HG02938 (cell line): ENCODE results near the gene ENPP7.
"Not testable (repeated sequence)": the region's sequence is repeated elsewhere in the genome, so short reads cannot be mapped to it uniquely, and the experiment has no call there.

Experiments used
- ATAC-seq: cut with Tn5 transposase; IDR thresholded peaks from one replicate; pipeline ENCODE4 v1.9.1; 2021; ENCODE audit warnings: mild to moderate bottlenecking, moderate library complexity; ENCODE audit not compliant: unreplicated experiment

Gene ENPP7

DNA sequence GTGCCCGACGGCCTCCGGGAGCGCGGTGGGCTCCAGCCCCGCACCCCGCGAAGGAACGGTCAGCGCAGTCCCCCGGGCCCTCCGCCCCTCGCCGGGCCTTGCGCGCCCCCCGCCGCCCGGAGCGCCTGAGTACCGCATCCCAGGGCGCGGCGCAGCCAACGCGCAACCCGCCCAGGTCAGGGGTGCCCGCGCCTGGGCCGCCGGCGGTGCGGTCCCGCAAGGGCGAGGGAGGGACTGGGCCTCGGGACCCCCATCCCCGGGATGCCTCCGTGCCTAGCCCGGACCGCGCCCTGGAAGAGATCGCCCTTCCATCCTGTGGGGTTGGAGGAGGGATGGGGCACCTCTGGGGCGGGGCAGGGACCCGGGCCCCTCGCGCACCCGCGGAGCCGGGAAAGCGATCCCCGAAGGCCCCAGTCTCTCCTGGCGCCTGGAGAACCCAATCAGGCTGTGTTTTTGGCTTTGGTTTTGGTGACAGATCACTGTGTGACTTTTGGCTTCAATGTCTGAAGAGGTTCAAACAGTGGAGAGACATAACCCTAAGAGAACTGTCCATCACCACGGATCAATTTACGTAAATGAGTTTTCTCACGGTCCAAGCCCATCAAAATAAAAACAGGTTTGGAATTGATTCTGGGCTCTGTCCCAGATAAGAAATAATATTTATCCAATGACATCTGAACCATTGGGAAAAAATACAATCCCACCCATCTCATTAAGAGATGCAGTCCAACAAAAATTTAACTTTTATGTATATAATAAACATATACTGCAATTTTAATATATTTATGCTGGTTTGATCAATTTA is 17.8 kb downstream of the ENPP7 start:
- no peak for ATAC-seq

DNA sequence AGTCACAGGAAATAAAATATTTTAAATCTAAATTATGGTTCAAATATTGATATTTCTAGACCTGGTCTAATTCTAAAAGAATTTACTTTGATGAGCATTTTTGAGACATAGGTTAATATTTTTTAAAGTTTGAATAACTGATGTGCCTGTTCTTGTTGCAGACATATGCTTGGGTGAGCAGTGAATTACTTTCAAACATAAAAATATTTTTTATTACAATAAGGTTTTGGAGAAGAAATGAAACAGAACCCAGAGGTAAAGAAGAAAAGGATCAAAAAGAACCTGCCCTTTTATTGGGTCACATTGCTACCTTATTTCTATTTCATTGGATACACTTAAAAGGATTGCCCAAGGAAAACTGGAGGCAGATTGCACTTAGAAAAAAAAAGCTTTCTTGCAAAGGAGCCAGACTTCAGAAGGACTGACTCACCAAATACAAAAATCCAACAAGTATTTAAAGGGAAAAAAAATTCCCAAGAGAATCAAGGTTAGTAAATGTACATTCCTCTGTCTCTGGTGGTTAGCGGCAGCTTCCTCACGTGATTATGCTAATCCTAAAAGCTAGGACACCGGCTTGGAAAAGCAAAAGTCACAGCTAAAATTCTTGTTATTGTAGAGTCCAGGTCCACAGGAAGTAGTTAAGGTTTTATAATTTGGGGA is 18.5 kb downstream of the ENPP7 start:
- no peak for ATAC-seq

DNA sequence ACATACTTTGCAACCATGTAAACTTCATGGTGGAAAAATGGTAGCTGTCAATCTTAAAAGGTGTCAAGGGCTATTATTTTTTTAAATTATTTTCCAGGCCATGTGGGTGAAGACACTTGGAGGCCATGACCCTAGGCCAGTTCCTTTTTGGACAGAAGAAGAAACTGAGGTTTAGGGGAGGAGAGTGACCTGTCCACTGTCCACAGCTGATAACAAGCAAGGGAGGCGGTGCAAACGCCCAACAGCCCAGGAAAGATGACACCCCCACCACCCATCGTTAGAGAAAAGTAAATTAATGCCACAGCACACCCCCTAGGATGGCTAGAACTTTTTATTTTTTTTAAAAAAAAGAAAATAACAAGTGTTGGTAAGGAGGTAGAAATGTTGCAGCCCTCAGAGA is 19.2 kb downstream of the ENPP7 start:
- no peak for ATAC-seq

DNA sequence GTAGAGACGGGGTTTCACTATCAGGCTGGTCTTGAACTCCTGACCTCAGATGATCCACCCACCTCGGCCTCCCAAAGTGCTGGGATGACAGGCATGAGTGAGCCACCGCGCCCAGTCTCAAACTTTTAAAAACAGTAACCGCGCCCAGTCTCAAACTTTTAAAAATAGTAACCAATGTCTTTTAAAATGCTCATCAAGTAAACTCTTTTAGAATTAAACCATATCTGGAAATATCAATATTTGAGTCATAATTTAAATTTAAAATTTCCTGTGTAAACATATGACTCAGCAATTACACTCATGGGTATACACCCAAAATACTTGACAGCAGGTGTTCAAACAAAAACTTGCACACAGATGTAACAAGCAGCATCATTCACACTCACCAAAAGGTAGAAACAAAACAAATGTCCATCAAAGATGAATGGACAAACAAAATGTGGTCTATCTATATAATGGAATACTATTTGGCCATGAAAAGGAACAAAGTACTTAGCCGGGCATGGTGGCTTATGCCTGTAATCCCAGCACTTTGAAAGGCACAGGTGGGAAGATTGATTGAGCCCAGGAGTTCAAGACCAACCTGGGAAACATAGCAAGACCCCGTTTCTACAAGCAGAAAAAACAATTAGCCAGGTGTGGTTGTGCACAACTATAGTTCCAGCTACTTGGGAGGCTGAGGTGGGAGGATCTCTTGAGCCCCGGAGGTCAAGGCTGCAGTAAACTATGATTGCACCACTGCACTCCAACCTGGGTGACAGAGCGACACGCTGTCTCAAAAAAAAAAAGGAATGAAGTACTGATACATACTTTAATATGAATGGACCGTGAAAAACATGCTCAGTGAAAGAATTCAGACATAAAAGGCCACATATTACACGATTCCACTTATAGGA is 20.2 kb downstream of the ENPP7 start:
- no peak for ATAC-seq

DNA sequence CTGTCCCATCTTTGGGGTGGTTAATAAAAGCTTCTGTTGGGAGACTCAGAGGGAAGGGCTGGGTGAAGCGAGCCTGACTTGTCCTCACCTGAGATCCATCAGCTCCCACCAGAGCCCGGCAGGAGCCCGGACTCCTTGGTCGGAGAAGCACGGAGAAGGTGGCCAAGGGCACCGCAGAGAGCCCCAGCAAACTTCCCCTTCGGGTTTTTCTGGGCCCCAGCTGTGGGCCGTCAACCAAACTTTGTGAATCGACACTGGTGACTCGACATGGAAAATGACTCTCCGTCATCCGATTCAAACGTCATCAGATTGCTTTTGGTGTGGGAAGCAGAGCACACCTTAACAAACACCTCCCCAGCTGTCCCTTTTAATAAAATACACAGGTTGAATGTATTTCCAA is 21.4 kb downstream of the ENPP7 start:
- ATAC-seq: no peak

DNA sequence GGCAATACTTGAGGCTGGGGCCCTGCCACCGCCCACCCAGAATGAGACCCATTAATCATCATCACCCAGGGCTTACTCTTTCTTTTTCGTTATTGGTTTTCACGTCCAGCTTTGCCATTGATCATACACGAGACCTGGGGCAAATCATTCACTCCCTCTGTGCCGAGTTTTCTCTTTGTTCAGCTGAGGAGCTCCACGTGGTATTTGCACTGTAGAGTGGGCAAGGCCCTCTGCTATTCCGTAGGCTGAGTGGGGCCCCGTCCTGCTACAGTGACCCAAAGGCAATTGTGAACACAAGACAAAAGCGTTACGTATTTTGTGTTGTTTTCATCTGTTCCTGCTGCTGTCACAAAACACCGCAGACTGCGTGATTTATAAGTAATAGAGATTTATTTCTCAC is 23.6 kb downstream of the ENPP7 start:
- ATAC-seq: no peak

DNA sequence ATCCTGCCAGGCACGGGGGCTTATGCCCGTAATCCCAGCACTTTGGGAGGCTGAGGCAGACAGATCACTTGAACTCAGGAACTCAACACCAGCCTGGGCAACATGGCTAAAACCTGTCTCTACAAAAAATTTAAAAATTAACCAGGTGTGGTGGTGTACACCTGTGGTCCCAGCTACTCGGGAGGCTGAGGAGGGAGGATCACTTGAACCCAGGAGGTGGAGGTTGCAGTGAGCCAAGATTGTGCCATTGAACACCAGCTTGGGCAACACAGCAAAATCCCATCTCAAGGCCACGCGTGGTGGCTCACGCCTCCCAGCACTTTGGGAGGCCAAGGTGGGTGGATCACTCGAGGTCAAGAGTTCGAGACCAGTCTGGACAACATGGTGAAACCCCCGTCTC is 24.2 kb downstream of the ENPP7 start:
- ATAC-seq: not testable (repeated sequence)

DNA sequence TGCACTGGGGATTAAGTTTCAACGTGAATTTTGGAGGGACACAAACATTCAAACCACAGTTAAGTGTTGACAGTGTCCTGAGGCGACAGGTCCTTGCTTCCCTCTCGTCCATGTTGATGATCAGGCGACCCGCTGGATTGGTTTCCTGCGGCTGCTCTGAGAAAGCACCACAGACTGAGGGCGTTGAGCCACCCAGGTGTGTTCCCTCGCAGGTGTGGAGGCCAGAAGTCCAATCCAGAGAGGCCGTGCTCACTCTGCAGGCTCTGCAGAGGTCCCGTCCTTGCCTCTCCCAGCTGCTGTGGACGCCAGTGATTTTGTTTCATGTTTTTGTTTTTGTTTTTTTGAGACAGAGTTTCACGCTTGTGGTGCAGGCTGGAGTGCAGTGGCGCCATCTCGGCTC is 24.8 kb downstream of the ENPP7 start:
- ATAC-seq: no peak

DNA sequence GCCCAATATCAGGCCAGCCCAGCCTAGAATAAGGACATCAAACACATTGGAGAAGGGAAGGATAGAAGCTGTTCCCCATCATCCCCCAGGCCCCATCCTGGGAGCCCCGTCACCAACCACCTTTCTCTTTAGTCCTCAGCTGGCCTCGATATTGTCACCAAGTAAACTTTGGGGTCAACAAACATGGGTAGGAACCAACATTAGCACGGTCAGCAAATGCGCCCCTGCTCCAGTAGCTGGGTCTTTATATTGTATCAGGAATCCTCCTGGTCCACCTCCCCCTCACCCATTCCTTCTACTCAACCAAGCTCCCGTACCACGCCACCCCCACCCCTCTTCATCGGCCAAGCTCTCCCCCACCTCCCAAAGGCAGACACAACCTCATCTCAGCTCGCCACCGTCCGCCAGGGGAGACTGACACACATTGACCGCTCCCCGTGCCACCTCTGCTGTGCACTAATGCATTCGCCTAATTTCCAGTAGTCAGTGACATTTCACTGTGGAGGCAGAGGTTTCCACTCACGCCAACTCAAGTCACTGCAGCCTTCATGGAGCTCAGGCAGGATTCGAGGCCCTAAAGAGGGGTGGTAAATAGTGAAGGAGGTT is 26.5 kb downstream of the ENPP7 start:
- no peak for ATAC-seq

DNA sequence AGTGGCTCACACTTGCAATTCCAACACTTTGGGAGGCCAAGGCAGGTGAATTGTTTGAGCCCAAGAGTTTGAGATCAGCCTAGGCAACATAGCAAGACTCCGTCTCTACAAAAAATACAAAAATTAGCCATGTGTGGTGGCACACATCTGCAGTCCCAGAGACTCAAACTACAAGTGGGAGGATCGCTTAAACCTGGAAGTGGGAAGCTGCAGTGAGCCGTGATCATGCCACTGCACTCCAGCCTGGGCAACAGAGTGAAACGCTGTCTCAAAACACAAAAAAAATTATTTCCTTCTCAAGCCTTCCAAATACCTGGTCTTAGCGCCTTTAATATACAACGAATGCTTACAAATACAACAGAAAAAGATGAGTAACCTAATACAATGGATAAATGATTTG is 27.5 kb downstream of the ENPP7 start:
- ATAC-seq: no peak

DNA sequence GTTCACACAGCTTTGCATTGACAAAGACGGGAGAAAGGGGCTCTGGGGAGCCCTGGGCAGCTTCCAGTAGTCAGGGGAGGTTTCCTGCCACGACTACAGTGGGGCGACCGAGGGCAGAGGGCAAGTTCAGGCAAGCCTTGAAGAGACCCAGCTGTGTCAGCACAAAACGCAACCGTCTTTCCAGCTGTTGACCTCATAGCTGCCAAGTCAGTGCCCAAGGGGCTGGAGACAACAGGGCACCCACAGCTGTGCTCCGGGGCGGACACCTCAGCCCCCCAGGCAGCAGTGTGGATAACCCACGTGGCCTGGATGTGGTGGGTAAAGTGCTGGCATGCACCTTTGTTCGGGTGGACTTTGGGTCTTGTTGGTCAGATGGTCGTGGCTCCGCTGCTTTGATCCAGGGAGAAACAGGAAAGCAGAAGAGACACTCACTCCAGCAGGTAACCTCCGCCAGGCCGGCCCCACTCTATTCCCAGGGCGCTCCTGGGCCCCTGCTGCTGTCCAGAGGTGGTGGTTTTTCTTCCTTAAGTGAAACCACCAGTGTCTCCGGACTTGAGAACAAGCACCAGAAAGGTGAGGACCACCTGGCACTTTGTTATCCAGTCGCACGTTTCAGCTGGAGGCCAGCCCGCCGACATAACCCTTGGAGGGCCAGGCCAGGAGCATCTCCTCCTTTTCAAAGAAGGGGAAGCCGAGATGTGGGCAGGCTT is 29.6 kb downstream of the ENPP7 start:
- ATAC-seq: no peak

DNA sequence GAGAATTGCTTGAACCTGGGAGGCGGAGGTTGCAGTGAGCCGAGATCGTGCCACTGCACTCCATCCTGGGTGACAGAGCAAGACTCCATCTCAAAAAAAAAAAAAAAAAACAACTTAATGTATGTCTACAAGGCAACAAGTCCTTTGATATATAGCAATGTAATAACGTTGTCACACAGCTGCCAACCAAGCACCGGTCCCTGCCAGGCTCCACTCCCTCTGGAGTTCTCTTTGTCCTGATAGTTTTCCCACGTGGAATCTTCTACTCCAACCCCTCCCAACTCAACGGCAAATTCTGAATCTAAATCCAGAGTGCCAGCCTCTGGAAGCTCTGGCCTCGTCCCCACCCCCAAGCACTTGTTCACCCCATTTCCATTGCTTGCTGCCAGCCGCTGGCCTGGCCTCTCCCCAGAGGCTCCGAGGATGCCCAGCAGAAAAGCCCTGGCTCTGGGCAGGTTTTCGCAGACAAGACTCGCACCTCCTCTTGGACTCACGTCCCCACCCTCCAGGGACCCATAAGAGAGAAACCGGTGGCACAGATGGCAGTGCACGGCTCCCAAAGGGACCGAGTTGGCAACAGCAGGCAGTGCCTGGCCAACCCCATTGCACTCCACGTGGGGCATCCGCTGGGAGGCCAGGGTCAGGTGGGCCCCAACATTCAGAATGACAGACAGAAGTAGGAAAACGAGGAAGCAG is 31.3 kb downstream of the ENPP7 start:
- no peak for ATAC-seq

DNA sequence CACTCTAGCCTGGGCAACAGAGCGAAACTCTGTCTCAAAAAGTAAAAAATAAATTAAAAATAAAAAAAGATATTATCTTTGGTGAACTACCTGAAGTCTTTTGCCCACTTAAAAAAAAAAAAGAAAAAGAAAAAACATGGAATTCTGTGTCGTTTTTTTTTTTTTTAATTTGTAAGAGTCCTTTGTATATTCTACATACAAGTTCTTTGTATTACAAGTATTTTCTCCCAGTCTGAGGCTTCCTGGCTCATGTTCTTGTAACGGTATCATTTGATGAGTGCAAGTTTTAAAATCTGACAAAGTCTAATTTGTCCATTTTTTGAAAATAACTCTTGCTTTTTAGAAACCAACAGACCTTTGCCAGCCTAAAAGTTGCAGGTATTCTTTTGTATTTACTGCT is 35.0 kb downstream of the ENPP7 start:
- ATAC-seq: no peak

DNA sequence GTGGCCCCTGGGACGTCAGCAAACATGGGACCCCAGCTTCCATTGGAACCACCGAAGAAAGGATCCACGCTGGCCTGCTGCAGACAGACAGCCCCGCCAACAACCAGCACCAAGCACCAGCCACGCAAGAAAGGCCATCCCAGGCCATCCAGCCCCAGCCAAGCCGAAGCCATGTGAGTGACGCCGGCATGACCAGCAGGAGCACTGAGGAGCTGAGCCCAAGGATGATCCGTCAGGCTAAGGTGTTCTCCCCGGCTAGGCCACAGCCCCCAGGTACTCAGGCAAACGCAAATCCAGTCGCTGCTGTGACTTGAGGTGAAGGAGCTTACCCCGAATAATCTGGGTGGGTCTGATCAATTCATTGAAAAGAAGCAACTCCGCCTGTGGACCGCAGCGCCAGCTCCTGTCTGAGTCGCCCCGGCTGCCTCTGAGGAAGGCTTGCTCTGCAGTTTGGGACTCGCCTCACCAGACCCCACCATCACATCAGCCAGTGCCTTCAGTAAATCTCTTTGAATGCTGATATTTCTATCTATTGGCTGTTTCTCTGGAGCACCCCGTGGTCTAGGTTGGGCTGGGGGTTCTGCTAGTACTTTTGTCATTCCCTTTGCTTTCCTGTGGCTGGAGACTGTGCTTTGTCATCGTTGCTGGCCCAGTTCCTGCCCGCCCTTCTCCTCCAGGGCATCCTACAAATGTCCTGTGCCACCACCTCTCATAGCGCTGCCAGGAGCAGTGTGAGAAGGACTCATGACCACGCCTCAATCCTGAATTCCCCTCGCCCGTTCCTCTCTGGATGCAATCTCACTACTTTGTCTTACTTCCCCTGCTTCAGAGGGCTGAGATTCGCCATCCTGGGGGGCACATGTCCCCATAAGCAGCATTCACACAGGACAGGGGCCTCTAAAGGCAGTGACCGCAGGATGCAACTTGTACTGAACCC is 39.1 kb downstream of the ENPP7 start:
- ATAC-seq: no peak

DNA sequence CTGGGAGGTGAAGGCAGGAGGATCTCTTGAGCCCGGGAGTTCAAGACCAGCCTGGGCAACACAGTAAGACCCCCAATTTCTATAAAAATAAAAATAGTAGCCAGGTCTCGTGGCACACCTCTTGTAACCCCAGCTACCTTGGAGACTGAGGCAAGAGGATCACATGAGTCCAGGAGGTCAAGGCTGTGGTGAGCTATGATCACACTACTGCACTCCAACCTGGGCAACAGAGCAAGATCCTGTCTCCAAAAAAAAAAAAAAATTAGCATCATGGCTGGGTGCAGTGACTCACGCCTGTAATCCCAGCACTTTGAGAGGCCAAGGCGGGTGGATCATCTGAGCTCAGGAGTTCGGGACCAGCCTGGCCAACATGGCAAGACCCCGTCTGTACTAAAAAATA is 40.5 kb downstream of the ENPP7 start:
- no peak for ATAC-seq

DNA sequence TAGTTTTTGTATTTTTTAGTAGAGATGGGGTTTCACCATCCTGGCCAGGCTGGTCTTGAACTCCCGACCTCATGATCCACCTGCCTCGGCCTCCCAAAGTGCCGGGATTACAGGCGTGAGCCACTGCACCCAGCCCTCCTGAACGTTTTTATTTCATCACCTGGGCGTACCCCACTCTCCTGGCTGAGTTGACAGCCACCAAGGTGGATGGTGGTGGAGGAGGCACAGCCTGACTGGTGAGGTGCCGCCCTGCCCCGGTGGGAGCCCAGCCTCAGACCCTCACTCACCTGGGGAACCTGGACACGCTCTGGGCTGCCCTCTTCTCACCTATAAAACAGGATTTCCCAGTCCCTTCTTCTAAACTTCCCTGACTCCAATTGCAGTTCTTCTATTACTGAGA is 42.0 kb downstream of the ENPP7 start:
- not testable (repeated sequence) for ATAC-seq

DNA sequence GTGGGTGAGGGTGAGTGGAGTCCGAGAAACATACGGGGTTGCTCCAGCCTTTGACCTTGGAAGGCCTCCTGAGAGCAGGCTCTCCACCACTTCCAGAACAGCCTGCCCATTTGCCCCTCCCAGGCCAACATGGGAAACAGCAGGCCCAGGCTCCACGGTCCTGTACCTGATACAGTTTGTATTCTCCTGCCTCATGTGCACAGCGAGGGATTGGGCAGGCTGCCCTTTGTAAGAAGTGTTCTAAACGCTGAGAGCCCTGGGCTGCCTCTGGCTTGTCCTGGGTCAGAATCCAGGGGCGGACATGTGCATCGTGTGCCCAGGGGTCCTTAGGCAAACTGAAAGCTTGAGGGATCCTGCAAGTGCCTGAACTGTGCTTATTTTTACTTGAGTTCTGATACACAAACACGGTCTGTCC is 43.8 kb downstream of the ENPP7 start:
- no peak for ATAC-seq

DNA sequence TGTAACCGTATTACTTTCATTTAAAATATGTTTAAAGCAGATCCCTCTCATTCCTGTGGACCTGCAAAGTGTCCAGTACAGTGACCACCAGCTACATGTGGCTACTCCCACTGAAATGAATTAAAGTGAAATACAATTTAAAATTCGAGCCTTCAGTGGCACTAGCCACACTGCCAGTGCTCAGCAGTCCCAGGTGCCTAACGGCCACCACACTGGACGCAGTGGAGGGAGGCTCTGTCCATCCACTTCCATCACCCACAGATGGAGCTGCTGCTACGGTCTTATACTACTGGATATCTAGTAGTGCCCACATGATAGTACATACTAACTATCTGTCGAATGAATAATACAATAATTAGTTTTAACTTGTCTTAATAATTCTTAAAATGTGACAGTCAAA is 44.9 kb downstream of the ENPP7 start:
- no peak for ATAC-seq
